Nephron progenitor cell (in vitro differentiated cells): ENCODE measurements around the gene FDX1.
"Not testable (repeated sequence)": the region's sequence is repeated elsewhere in the genome, so short reads cannot be mapped to it uniquely, and the experiment has no call there.

Source experiments
- DNase-seq: peaks from one replicate; pipeline ENCODE4 v3.0.0; 2021
- H3K27ac Mint-ChIP-seq: 2 replicates; pipeline ENCODE4 v1.8.0; 2021; ENCODE audit warnings: mild to moderate bottlenecking, moderate library complexity, mixed read lengths
- H3K27me3 Mint-ChIP-seq: 2 replicates; pipeline ENCODE4 v1.8.0; 2021; ENCODE audit warnings: mild to moderate bottlenecking, low read depth, mixed read lengths; ENCODE audit not compliant: poor library complexity
- H3K36me3 Mint-ChIP-seq: 2 replicates; pipeline ENCODE4 v1.8.0; 2021; ENCODE audit warnings: low read depth, mixed read lengths
- H3K4me1 Mint-ChIP-seq: 2 replicates; pipeline ENCODE4 v1.8.0; 2021; ENCODE audit warnings: mixed read lengths
- H3K4me3 Mint-ChIP-seq: 2 replicates; pipeline ENCODE4 v1.8.0; 2021; ENCODE audit warnings: mild to moderate bottlenecking, moderate library complexity, mixed read lengths
- H3K9me3 Mint-ChIP-seq: 2 replicates; pipeline ENCODE4 v1.8.0; 2021; ENCODE audit warnings: mild to moderate bottlenecking, moderate library complexity, mixed read lengths
- TF ChIP-seq, protein P1 (sequence below): fragments of 200-600 bp; sonication (generic); IDR thresholded peaks from 2 replicates; pipeline ENCODE4 v1.5.0; 2021; ENCODE audit warnings: antibody characterized with exemption

FDX1 gene

GRCh38 chr11:110407315-110407714 lies 22.4 kb upstream of the FDX1 start:
- Mint-ChIP-seq H3K4me3 (no peak overlapping the region), H3K9me3 (peaks cover 24% of the 10 kb centered on the region), H3K27me3 (peaks cover 7% of the 10 kb centered on the region), H3K4me1 (no peaks in the 10 kb centered on the region), H3K27ac (no peak overlapping the region), H3K36me3 (no peaks in the 10 kb centered on the region)
- no peak for DNase-seq
- TF ChIP-seq, protein P1, sequence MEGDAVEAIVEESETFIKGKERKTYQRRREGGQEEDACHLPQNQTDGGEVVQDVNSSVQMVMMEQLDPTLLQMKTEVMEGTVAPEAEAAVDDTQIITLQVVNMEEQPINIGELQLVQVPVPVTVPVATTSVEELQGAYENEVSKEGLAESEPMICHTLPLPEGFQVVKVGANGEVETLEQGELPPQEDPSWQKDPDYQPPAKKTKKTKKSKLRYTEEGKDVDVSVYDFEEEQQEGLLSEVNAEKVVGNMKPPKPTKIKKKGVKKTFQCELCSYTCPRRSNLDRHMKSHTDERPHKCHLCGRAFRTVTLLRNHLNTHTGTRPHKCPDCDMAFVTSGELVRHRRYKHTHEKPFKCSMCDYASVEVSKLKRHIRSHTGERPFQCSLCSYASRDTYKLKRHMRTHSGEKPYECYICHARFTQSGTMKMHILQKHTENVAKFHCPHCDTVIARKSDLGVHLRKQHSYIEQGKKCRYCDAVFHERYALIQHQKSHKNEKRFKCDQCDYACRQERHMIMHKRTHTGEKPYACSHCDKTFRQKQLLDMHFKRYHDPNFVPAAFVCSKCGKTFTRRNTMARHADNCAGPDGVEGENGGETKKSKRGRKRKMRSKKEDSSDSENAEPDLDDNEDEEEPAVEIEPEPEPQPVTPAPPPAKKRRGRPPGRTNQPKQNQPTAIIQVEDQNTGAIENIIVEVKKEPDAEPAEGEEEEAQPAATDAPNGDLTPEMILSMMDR: no peak

DNA sequence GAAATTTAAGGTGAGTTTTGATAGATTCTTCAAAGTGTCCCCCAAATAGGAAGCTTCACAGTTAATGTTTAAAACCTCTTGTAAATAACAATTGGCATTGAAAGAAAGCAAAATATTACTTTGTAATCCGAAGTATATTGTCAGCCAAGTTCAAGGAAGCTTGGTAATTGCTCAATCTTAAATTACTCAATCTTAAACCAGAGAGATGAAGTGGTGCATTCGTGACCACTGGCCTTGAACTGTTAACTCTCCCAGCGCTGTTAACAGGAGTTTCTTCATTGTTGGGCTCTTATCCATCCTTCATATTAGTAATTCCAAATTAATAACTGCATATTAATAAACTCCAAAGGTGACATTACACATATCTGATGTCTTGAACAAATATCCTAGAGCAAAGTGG lies 20.6 kb upstream of the FDX1 start:
- peaks cover 24% of the 10 kb centered on the region for H3K9me3 Mint-ChIP-seq
- no peaks in the 10 kb centered on the region for H3K36me3 Mint-ChIP-seq
- no peaks in the 10 kb centered on the region for H3K4me1 Mint-ChIP-seq
- TF ChIP-seq, protein P1: no peak
- H3K27ac Mint-ChIP-seq: no peak overlapping the region
- H3K4me3 Mint-ChIP-seq: no peak overlapping the region
- H3K27me3 Mint-ChIP-seq: peaks cover 10% of the 10 kb centered on the region
- DNase-seq: no peak

DNA sequence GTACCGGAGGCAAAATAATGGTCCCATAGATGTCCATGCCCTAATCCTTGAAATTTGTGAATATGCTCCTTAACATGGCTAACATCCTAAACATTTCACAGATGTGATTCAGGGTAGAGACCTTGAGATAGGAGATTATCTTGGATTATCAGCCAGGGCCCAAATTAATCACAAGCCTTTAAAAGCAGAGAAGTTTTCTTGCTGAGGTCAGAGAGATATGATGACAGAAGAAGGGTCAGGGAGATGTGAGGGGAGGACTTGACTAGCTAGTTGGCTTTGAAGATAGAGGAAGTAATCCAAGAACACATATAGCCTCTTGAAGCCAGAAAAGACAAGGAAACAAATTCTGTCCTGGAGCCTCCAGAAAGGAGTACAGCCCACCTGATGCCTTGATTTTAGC lies 19.1 kb upstream of the FDX1 start:
- Mint-ChIP-seq H3K9me3 (peaks cover 19% of the 10 kb centered on the region), H3K27ac (no peak overlapping the region), H3K4me1 (no peaks in the 10 kb centered on the region), H3K36me3 (no peaks in the 10 kb centered on the region), H3K27me3 (peaks cover 8% of the 10 kb centered on the region), H3K4me3 (no peak overlapping the region)
- DNase-seq: no peak
- TF ChIP-seq, protein P1: no peak

- Mint-ChIP-seq H3K4me3 (no peak overlapping the region), H3K27ac (no peak overlapping the region), H3K36me3 (no peaks in the 10 kb centered on the region), H3K9me3 (peaks cover 14% of the 10 kb centered on the region), H3K4me1 (no peaks in the 10 kb centered on the region), H3K27me3 (peaks cover 10% of the 10 kb centered on the region)
- TF ChIP-seq, protein P1: no peak
- DNase-seq: no peak
Observed at GRCh38 chr11:110415081-110415480, 14.7 kb upstream of the FDX1 start.

DNA sequence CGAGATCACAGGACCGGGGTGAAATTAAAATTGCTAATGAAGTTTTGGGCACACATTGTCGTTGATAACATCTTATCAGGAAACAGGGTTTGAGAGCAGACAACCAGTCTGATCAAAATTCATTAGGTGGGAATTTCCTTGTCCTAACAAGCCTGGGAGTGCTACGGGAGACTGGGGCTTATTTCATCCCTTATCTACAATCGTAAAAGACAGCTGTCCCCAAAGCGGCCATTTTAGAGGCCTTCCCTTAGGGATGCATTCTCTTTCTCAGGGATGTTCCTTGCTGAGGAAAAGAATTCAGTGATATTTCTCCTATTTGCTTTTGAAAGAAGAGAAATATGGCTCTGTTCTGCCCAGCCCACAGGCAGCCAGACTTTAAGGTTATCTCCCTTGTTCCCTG lies 8.1 kb upstream of the FDX1 start:
- not testable (repeated sequence) for H3K27ac Mint-ChIP-seq, H3K36me3 Mint-ChIP-seq, H3K27me3 Mint-ChIP-seq, DNase-seq, H3K4me3 Mint-ChIP-seq, H3K4me1 Mint-ChIP-seq
- peaks cover 46% of the 10 kb centered on the region for H3K9me3 Mint-ChIP-seq

GRCh38 chr11:110422306-110422905 lies 7.3 kb upstream of the FDX1 start:
- no peaks in the 10 kb centered on the region for H3K4me1 Mint-ChIP-seq
- no peak overlapping the region for H3K4me3 Mint-ChIP-seq

More at GRCh38 chr11:110422306-110422905, 7.3 kb upstream of the FDX1 start:
- TF ChIP-seq, protein P1: no peak
- H3K27me3 Mint-ChIP-seq: peaks cover 4% of the 10 kb centered on the region
- no peak for DNase-seq
- H3K36me3 Mint-ChIP-seq: no peaks in the 10 kb centered on the region
- H3K27ac Mint-ChIP-seq: no peak overlapping the region
- peaks cover 46% of the 10 kb centered on the region for H3K9me3 Mint-ChIP-seq
